T-helper 9 cell (primary cell): ENCODE data around the gene TRPC1.

Source experiments
- DNase-seq: peaks from one replicate; pipeline ENCODE4 v3.0.0-alpha.2; 2020

The TRPC1 gene

GRCh38 chr3:142754494-142754893, 30.7 kb downstream of the TRPC1 start:
- DNase-seq = no peak

GRCh38 chr3:142768338-142768737, 44.5 kb downstream of the TRPC1 start:
- no peak for DNase-seq

- DNase-seq = no peak
These were observed 54.1 kb downstream of the TRPC1 start for GRCh38 chr3:142777927-142778326.

GRCh38 chr3:142778541-142778940, 54.7 kb downstream of the TRPC1 start:
- DNase-seq = no peak

- DNase-seq = no peak
These were observed 55.8 kb downstream of the TRPC1 start for GRCh38 chr3:142779591-142779990.

- DNase-seq = no peak
These were observed 58.8 kb downstream of the TRPC1 start for GRCh38 chr3:142782616-142783015.

- no peak for DNase-seq
These were observed 60.4 kb downstream of the TRPC1 start for GRCh38 chr3:142784228-142784627.

GRCh38 chr3:142785996-142786395, 62.2 kb downstream of the TRPC1 start:
- no peak for DNase-seq

- no peak for DNase-seq
These were observed 63.9 kb downstream of the TRPC1 start for GRCh38 chr3:142787719-142788118.

GRCh38 chr3:142794508-142794907, 70.7 kb downstream of the TRPC1 start:
- no peak for DNase-seq

- no peak for DNase-seq
These were observed 71.5 kb downstream of the TRPC1 start for GRCh38 chr3:142795332-142795731.

- DNase-seq = no peak
These were observed 73.0 kb downstream of the TRPC1 start for GRCh38 chr3:142796823-142797222.

GRCh38 chr3:142801746-142802145, 77.9 kb downstream of the TRPC1 start:
- no peak for DNase-seq

- DNase-seq = no peak
These were observed 79.1 kb downstream of the TRPC1 start for GRCh38 chr3:142802891-142803290.

- DNase-seq = no peak
These were observed 84.5 kb downstream of the TRPC1 start for GRCh38 chr3:142808103-142808917.

- DNase-seq = no peak
These were observed 85.4 kb downstream of the TRPC1 start for GRCh38 chr3:142809259-142809658.

- DNase-seq = no peak
These were observed 92.0 kb downstream of the TRPC1 start for GRCh38 chr3:142815803-142816202.

GRCh38 chr3:142817356-142817755, 93.5 kb downstream of the TRPC1 start:
- no peak for DNase-seq

GRCh38 chr3:142817897-142818296, 94.1 kb downstream of the TRPC1 start:
- no peak for DNase-seq

- DNase-seq = no peak
These were observed 94.8 kb downstream of the TRPC1 start for GRCh38 chr3:142818651-142819050.

- no peak for DNase-seq
These were observed 95.3 kb downstream of the TRPC1 start for GRCh38 chr3:142819179-142819578.

- DNase-seq = peak; percentile 38
These were observed 105.0 kb downstream of the TRPC1 start for GRCh38 chr3:142828703-142829305.

GRCh38 chr3:142837526-142837925, 113.7 kb downstream of the TRPC1 start:
- no peak for DNase-seq

- no peak for DNase-seq
These were observed 116.0 kb downstream of the TRPC1 start for GRCh38 chr3:142839831-142840230.
